ENCODE results near the gene ORC3. TPM values are rescaled to one million over a fixed set of nuclear protein-coding genes. Genes with fewer than 3 reads are reported as not detected.

Gene ORC3
- total RNA-seq (10 to 100 TPM; 30.9 to 31.4 TPM), polyA plus RNA-seq (10 to 100 TPM; 33.8 to 37.7 (median 36.7) TPM), total RNA-seq (27.6 to 44.8 (median 35.1) reads per million in 6 experiments)

DNA sequence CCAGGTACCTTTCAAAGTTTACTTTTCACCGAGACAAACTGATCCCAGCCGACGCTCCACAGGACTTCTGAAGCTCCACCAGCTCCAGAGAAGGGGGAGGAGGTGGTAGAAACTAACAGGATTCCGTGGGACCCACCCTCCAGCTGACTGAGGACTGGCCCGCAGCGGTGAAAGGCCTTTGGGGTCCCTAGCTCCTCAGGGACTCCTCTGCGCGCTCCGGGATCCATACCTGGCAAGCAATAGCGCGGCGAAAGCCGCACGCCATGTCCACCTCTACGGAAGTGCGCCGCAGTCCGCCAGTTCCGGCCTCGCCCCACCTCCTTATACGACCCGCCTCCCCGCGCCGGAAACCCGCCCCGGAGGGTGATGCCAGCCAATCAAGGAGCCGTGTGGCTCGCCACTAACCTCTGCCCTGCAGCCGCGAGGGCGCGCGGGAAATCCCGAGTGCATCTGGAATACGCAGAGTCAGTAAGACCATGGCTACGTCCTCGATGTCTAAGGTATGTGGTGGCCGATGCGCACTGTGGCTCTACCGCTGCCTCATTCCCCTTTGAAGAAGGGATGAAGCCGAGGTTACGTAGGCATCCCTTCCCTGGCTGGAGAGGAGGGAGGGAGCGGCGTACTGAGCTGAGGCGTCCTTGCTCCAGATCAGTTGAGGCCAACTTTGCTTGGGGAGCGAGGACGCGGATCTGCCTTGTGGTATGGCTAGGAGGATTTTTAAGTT lies at the start of gene ORC3, which contains the start of gene RARS2:
Gene ORC3 (plus strand): TSS at position 443 of the 724 bp plus-strand sequence. CDS start 34 bp downstream, at position 477.
Gene RARS2 (minus strand): TSS at position 295 of the 724 bp plus-strand sequence. CDS start 30 bp downstream, at position 265.
- DNase-seq: peak; percentile 88 to 96 (median 91)
- peak within 1 kb of the TSS; percentile 90 to 99 (median 94) for H3K4me3 Mint-ChIP-seq
- no peaks in the 10 kb centered on the region for H3K9me3 Mint-ChIP-seq
- peak within 1 kb of the TSS; percentile 89 to 100 (median 96) for H3K27ac Mint-ChIP-seq
- POLR2A ChIA-PET: interaction anchor here (0.6 to 3.0 kb wide), 15 partner anchors 12 to 1997 kb away, joined by 3 to 23 read pairs (median 3); partner anchors contain the start of genes AKIRIN2, CFAP206 and SLC35A1
- peak; percentile 98 to 99 for ATAC-seq
- peaks cover 0 to 16% (median 5%) of the 10 kb centered on the region in 3 donors for H3K36me3 Mint-ChIP-seq
- no peaks in the 10 kb centered on the region for H3K27me3 Mint-ChIP-seq
- H3K4me1 Mint-ChIP-seq: peaks cover 26 to 80% (median 72%) of the 10 kb centered on the region in 4 donors

DNA sequence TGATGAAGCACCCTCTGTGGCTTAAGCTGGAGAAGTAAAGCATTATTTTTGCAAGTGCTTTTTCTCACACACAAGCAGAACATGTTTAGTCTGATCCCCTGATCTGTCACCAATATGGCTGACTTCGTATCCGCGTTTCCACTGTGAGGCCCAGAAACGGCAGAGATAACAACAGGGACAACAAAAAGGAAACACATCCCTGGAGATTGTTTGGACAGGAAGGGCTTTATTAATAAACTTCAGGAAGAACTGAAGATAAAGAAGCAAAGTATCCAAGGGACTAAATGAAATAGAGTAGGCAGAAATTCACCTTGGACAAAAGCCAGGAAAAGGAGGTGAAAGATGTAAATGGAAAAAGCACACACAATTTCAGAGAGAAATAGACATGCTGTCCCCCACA lies 49.4 kb upstream of the ORC3 start:
- no peak overlapping the region for H3K4me3 Mint-ChIP-seq
- ATAC-seq: no peak
- DNase-seq: no peak
- POLR2A ChIA-PET: no interaction called here
- H3K27ac Mint-ChIP-seq: no peak overlapping the region
- H3K27me3 Mint-ChIP-seq: no peaks in the 10 kb centered on the region
- H3K36me3 Mint-ChIP-seq: peaks cover 10 to 80% (median 48%) of the 10 kb centered on the region in 3 donors
- H3K4me1 Mint-ChIP-seq: peaks cover 0 to 8% (median 1%) of the 10 kb centered on the region in 4 donors
- H3K9me3 Mint-ChIP-seq: peaks cover 0 to 17% (median 8%) of the 10 kb centered on the region in 9 donors

DNA sequence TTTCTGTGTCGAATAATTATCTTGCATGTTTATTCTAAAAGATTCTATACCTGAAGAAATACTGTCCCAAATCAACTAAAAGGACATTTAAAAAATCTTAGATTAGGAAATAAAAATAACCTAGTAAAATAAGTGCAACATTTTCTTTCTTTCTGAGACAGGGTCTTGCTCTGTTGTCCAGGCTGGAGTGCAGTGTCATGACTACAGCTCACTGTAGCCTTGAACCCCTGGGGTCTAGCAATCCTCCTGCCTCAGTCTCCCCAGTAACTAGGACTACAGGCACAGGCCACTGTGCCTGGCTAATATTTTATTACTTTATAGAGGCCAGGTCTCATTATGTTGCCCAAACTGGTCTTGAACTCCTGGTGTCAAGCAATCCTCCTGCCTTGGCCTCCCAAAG lies 48.9 kb upstream of the ORC3 start:
- ATAC-seq: no peak
- POLR2A ChIA-PET: no interaction called here
- DNase-seq: no peak
- peaks cover 10 to 85% (median 50%) of the 10 kb centered on the region in 3 donors for H3K36me3 Mint-ChIP-seq
- H3K27me3 Mint-ChIP-seq: no peaks in the 10 kb centered on the region
- H3K4me3 Mint-ChIP-seq: no peak overlapping the region
- peaks cover 0 to 17% (median 8%) of the 10 kb centered on the region in 9 donors for H3K9me3 Mint-ChIP-seq
- H3K27ac Mint-ChIP-seq: no peak overlapping the region
- H3K4me1 Mint-ChIP-seq: peaks cover 0 to 8% (median 1%) of the 10 kb centered on the region in 4 donors

DNA sequence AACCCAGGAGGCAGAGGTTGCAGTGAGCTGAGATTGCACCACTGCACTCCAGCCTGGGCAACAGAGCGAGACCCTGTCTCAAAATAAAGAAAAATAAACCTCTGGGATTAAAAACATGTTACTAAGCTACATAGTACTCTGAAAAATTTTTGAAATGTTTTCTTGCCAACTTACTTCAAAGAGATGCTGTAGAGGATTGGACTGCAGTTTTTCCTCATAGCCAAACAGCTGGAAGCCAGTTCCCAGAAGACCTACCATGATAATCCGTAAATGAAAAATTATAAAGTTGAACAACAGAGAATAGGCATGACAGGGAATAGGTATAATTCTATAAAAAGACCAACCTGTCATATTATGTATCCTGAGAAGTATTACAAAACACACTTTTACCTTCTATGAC lies 48.2 kb upstream of the ORC3 start:
- Mint-ChIP-seq H3K4me3 (no peak overlapping the region), H3K27me3 (no peaks in the 10 kb centered on the region), H3K27ac (no peak overlapping the region), H3K36me3 (peaks cover 10 to 91% (median 50%) of the 10 kb centered on the region in 3 donors), H3K4me1 (peaks cover 0 to 7% (median 1%) of the 10 kb centered on the region in 4 donors), H3K9me3 (peaks cover 0 to 17% (median 8%) of the 10 kb centered on the region in 9 donors)
- DNase-seq (no peak), ATAC-seq (no peak)
- POLR2A ChIA-PET: no interaction called here

DNA sequence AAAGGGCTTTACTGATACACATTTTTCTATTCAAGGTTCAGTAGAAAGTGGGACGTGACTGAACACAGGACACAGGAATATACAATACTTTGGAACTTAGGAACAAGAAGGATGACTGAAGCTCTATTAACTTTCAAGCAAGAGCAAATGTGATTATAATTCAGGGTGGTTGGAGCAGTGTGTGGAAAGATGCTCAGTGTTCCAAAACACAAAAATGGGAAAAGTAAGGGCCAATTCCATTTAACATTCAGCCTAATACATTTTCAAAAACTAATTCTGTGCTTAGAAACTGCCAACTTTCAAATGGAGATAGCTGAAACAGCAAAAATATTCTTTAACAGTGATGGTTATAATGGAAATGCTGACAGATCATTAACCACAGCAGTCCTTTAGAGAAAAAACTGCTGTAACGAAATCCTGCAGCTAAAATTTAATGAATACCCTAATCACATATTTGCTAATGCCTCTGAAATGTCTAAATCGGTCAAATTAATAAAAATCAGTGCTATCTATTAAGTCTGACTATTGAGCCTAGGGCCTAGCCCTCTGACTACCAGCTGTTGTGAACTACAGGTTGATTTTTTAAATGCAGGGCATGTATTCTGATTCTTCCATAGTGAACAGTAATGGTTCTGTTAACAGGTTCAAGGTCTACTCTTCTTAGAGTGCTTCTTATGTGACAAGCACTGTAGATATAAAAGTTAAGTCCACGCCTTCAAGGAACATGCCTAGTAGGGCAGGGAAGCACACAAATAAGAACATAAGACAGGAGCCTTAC lies 46.0 kb upstream of the ORC3 start:
- ATAC-seq (no peak), DNase-seq (no peak)
- Mint-ChIP-seq H3K4me1 (no peaks in the 10 kb centered on the region), H3K36me3 (peaks cover 10 to 93% (median 51%) of the 10 kb centered on the region in 3 donors), H3K27me3 (no peaks in the 10 kb centered on the region), H3K9me3 (peaks cover 0 to 17% (median 8%) of the 10 kb centered on the region in 9 donors), H3K4me3 (no peak overlapping the region), H3K27ac (peak overlapping the region in 1 of 10 donors; percentile 13)
- POLR2A ChIA-PET: interaction anchor here (0.6 kb wide), 1 partner anchor 147 kb away, joined by 8 read pairs; no protein-coding TSS in a partner anchor

DNA sequence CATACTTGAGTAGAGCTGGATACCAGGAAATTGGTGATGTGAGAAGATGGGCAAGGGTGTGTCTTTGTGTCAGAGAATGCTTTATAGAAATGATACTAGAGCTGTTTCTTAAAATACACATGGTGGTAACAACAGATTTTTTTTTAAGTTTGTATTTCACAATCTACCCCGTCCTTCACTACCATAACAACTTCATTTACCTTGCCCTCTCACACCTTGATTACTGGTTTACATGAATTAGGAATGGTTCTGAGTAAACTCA lies 45.5 kb upstream of the ORC3 start:
- H3K36me3 Mint-ChIP-seq: peaks cover 7 to 92% (median 49%) of the 10 kb centered on the region in 3 donors
- no peak overlapping the region for H3K27ac Mint-ChIP-seq
- H3K9me3 Mint-ChIP-seq: peaks cover 0 to 15% (median 6%) of the 10 kb centered on the region in 9 donors
- ATAC-seq (no peak), DNase-seq (no peak)
- no peaks in the 10 kb centered on the region for H3K27me3 Mint-ChIP-seq
- peaks cover 0 to under 1% (median 0%) of the 10 kb centered on the region in 4 donors for H3K4me1 Mint-ChIP-seq
- no peak overlapping the region for H3K4me3 Mint-ChIP-seq
- POLR2A ChIA-PET: interaction anchor here (0.6 kb wide), 1 partner anchor 147 kb away, joined by 8 read pairs; no protein-coding TSS in a partner anchor

DNA sequence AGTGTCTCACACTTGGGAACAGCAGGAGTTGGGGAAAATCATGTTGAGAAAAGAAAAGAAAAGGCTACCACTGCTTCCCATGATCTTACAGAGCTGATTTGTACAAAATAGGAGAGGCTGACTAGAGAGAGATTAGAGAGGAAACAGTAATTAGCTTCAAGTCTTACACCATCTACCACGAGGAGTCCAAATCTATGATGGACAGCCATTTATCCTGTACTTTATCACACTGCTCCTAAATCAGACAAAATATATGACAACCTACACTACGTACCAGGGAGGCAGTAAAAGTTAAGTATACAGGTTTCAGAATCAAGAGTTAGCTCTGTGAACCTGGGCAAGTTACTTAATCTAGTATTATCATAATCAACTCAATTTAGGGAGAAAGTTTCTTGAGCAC lies 38.1 kb upstream of the ORC3 start:
- ATAC-seq (no peak), DNase-seq (no peak)
- Mint-ChIP-seq H3K4me3 (no peak overlapping the region), H3K9me3 (no peaks in the 10 kb centered on the region), H3K36me3 (peaks cover 0 to 78% (median 26%) of the 10 kb centered on the region in 3 donors), H3K27ac (peak overlapping the region in 2 of 10 donors; percentile 0 to 50), H3K4me1 (peaks cover 0 to 8% (median 5%) of the 10 kb centered on the region in 4 donors), H3K27me3 (no peaks in the 10 kb centered on the region)
- POLR2A ChIA-PET: no interaction called here

DNA sequence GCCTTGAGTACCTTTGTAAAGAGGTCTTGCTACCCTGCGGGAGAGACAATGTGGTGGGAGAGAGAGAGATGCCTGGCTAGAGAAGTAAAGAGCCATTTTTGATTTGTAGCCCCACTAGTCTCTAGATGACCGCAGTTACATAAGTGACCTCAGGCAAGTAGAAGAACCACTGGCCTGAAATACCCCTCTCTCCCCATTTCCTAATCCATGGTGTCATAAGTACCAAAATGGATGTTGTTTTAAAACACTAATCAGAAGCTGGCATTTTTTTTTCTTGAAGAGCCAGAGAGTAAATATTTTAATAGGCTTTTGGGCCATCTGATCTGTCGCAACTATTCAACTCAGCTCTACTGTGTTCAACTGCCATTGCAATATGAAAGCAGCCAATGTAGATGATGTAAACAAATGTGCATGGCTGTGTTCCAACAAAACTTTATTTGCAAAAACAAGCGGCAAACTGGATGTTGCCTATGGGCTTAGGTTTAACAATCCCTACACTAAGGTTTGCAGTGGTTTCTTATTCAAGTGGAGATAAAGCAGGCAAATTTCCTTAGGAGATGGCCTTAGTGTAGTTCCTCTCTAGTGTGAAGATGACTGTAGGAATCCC lies 36.7 kb upstream of the ORC3 start:
- ATAC-seq (no peak), DNase-seq (no peak)
- H3K27me3 Mint-ChIP-seq: no peaks in the 10 kb centered on the region
- peaks cover 0 to 9% (median 8%) of the 10 kb centered on the region in 4 donors for H3K4me1 Mint-ChIP-seq
- H3K27ac Mint-ChIP-seq: peak overlapping the region in 4 of 10 donors; percentile 9 to 36 (median 15)
- H3K4me3 Mint-ChIP-seq: no peak overlapping the region
- peaks cover 0 to 77% (median 26%) of the 10 kb centered on the region in 3 donors for H3K36me3 Mint-ChIP-seq
- H3K9me3 Mint-ChIP-seq: no peaks in the 10 kb centered on the region
- POLR2A ChIA-PET: no interaction called here

DNA sequence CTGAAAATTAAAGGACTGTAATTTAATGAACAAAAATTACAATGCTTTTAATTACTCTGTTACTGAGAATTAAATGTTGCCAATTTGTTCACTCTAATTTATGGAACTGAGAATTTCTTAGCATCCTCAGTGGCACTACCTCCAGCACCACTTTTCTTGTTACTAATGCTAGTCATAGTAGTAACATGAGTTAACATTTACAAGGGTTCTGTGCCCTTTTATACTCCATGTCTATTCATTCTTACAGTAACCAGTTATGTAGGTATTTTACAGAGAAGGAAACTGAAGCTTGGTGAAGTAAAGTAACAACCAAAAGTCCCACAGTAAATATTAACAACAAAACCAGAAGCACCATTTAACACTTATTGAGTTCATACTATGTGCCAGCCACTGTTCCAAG lies 34.4 kb upstream of the ORC3 start:
- POLR2A ChIA-PET: no interaction called here
- peaks cover 0 to 64% (median 24%) of the 10 kb centered on the region in 3 donors for H3K36me3 Mint-ChIP-seq

DNA sequence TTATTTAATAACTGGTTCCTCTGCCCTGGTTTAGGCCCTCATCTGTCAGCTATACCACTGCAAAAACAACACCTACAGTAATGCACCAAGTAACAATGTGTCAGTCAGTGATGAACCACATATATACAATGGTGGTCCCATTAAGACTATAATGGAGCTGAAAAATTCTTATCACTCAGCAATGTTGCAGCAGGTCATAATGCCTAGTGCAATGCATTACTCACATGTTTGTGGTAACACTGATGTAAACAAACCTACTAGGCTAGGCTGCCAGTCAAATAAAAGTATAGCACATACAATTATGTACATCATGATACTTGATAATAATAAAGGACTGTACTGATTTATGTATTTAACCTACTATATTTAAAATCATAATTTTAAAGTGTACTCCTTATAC lies 31.5 kb upstream of the ORC3 start:
- Mint-ChIP-seq H3K4me1 (peaks cover 0 to 9% (median 6%) of the 10 kb centered on the region in 4 donors), H3K27me3 (no peaks in the 10 kb centered on the region), H3K9me3 (no peaks in the 10 kb centered on the region), H3K27ac (peak overlapping the region in 2 of 10 donors; percentile 2), H3K4me3 (no peak overlapping the region), H3K36me3 (peaks cover 5 to 65% (median 30%) of the 10 kb centered on the region in 3 donors)
- DNase-seq (no peak), ATAC-seq (no peak)
- POLR2A ChIA-PET: no interaction called here

More for the DNA sequence above, 34.4 kb upstream of the ORC3 start:
- H3K9me3 Mint-ChIP-seq: no peaks in the 10 kb centered on the region
- no peaks in the 10 kb centered on the region for H3K27me3 Mint-ChIP-seq
- peaks cover 0 to 11% (median 9%) of the 10 kb centered on the region in 4 donors for H3K4me1 Mint-ChIP-seq
- DNase-seq (no peak), ATAC-seq (no peak)
- H3K4me3 Mint-ChIP-seq: no peak overlapping the region
- peak overlapping the region in 1 of 10 donors; percentile 31 for H3K27ac Mint-ChIP-seq

DNA sequence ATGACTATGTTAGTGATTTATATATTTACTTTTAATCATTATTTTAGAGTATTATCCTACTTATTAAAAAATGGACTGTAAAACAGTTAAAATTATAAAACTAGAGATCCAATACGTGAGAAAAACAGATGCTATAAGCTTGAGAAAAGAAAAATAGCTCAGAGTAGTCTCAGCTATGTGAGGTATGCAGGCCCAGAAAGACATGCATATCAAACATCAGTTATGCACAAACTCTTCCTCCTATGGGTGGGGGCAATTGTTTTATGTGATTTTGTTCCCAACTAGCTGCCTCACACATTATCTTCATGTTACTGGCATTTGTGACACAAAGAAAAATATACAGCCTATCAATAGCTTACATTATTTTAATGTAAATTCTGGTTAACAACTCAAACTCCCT lies 28.9 kb upstream of the ORC3 start:
- ATAC-seq (no peak), DNase-seq (no peak)
- Mint-ChIP-seq H3K9me3 (no peaks in the 10 kb centered on the region), H3K27me3 (no peaks in the 10 kb centered on the region), H3K4me3 (no peak overlapping the region), H3K36me3 (peaks cover 5 to 65% (median 29%) of the 10 kb centered on the region in 3 donors), H3K27ac (no peak overlapping the region), H3K4me1 (peaks cover 0 to 11% (median 7%) of the 10 kb centered on the region in 4 donors)
- POLR2A ChIA-PET: no interaction called here

DNA sequence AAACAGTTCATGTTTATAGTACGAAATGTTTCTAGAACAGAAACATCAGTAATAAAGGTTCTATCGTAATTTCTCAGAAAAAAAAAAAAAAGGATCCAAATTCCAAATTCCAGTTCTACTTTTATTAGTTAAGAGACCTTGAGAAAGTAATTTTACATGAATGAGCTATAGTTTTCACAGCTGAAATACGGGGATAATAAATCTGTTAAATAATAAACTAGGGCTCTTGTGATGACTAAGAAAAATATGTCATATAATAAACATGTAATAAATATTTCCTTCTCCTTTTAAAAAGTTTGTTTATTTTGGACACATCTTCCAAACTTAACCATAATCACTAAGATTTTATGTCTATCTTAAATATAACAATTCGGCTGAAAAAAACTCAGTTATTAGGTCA lies 17.9 kb upstream of the ORC3 start:
- H3K4me1 Mint-ChIP-seq: peaks cover 27 to 54% (median 50%) of the 10 kb centered on the region in 4 donors
- no peak overlapping the region for H3K4me3 Mint-ChIP-seq
- no peaks in the 10 kb centered on the region for H3K27me3 Mint-ChIP-seq
- POLR2A ChIA-PET: no interaction called here
- peaks cover 0 to 3% (median 0%) of the 10 kb centered on the region in 9 donors for H3K9me3 Mint-ChIP-seq
- DNase-seq (no peak), ATAC-seq (no peak)
- peaks cover 5 to 48% (median 12%) of the 10 kb centered on the region in 3 donors for H3K36me3 Mint-ChIP-seq
- peak overlapping the region in 1 of 10 donors; percentile 19 for H3K27ac Mint-ChIP-seq

Data from naive thymus-derived CD8-positive, alpha-beta T cell (primary cell).